T-helper 9 cell (primary cell): ENCODE measurements around the gene ICAM4.
"Not testable (repeated sequence)": the region's sequence is repeated elsewhere in the genome, so short reads cannot be mapped to it uniquely, and the experiment has no call there.

Experiments used
- DNase-seq: peaks from one replicate; pipeline ENCODE4 v3.0.0-alpha.2; 2020

ICAM4 gene

GRCh38 chr19:10269333-10270179 is 17.2 kb upstream of the ICAM4 start:
- DNase-seq = peak; percentile 86

GRCh38 chr19:10270180-10270615 is 16.6 kb upstream of the ICAM4 start:
- DNase-seq = peak; percentile 58

GRCh38 chr19:10270616-10271394 is 15.9 kb upstream of the ICAM4 start, which contains the start of gene ICAM1:
Gene ICAM1, plus strand, starts transcription at chr19:10271120. Its CDS starts 40 bp downstream, at chr19:10271160.
- peak; percentile 63 for DNase-seq

GRCh38 chr19:10271543-10272086 is 15.1 kb upstream of the ICAM4 start:
- peak; percentile 37 for DNase-seq

- DNase-seq = no peak
Measured at GRCh38 chr19:10274589-10274988, 12.2 kb upstream of the ICAM4 start.

GRCh38 chr19:10277795-10278589 is 8.8 kb upstream of the ICAM4 start:
- DNase-seq = no peak

- no peak for DNase-seq
Measured at GRCh38 chr19:10278935-10279334, 7.8 kb upstream of the ICAM4 start.

GRCh38 chr19:10279737-10280442 is 6.9 kb upstream of the ICAM4 start:
- no peak for DNase-seq

- not testable (repeated sequence) for DNase-seq
Measured at GRCh38 chr19:10282043-10282442, 4.7 kb upstream of the ICAM4 start.

- DNase-seq = no peak
Measured at GRCh38 chr19:10283301-10284064, 3.3 kb upstream of the ICAM4 start.

- DNase-seq = no peak
Measured at GRCh38 chr19:10284065-10284959, 2.4 kb upstream of the ICAM4 start.

- DNase-seq = no peak
Measured at GRCh38 chr19:10284960-10285278, 1.8 kb upstream of the ICAM4 start.

GRCh38 chr19:10285393-10285792 is 1.4 kb upstream of the ICAM4 start:
- no peak for DNase-seq

- no peak for DNase-seq
Measured at GRCh38 chr19:10288662-10289166, 2.0 kb downstream of the ICAM4 start.

- DNase-seq = peak; percentile 43
Measured at GRCh38 chr19:10289167-10289835, 2.5 kb downstream of the ICAM4 start.

GRCh38 chr19:10289836-10290356 is 3.1 kb downstream of the ICAM4 start, which contains the start of gene ICAM5:
Gene ICAM5, plus strand, starts transcription at chr19:10289952. Its CDS starts 92 bp downstream, at chr19:10290044.
- DNase-seq = no peak

GRCh38 chr19:10290357-10290875 is 3.7 kb downstream of the ICAM4 start:
- no peak for DNase-seq

GRCh38 chr19:10290876-10291553 is 4.3 kb downstream of the ICAM4 start:
- peak; percentile 34 for DNase-seq
